Measurements from ENCODE around the gene TTLL9. TPM values are rescaled to one million over a fixed set of nuclear protein-coding genes. Genes with fewer than 3 reads are reported as not detected.
A peak's percentile ranks its signal among the peaks of the same experiment; 100 is the strongest.

The TTLL9 gene
- total and polyA plus RNA-seq, 2 donors: 0.05 to 0.46 TPM

DNA sequence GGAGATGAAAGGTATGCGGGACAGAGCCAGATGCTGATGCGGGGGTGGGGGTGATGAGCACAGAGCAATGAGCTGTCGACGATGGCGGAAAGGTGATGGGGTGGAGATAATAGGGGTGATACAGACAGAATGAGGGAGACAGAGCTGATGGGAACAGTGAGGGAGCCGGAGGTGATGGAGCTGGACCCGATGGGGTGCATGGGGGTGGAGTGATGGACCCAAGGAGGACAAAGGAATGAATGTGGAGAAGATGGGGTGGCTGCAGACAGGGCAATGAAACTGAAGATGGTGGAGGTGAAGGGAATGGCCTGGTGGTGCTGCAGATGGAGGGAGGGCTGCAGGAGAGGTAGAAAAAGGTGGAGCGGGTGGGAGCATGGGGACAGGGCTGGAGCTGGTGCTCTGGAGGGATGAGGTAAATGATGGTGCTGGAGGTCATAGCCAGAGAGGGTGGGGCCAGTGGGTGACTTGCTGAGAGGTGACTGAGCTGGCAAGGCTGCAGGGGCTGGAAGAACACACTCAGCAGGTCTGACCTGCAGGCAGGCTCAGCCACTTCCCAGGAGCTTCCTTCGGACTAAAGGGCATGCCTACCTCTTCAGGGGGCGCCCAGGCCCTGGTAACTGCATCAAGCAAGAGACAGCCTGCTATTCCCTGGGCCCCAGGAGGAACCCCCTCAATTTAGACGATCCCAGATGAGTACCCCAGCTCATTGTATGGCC is 19.0 kb upstream of the TTLL9 start:
- DNase-seq (ENCODE audit: low read depth in 6 of 9, low spot score in 9 of 9): no peak
- Histone ChIP-seq H3K27ac (ENCODE audit: low read depth in 1 of 2, low read length in 1 of 2) (no peak overlapping the region), H3K4me3 (ENCODE audit: low read length in 2 of 2) (no peak overlapping the region), H3K36me3 (ENCODE audit: control insufficient read depth in 2 of 2, insufficient read depth in 2 of 2, low read length in 1 of 2) (no peaks in the 10 kb centered on the region), H3K9me3 (ENCODE audit: control insufficient read depth in 2 of 2, insufficient read depth in 1 of 2, low read length in 1 of 2) (no peaks in the 10 kb centered on the region), H3K4me1 (ENCODE audit: control insufficient read depth in 2 of 2, insufficient read depth in 2 of 2, low read length in 2 of 2) (no peaks in the 10 kb centered on the region), H3K27me3 (ENCODE audit: control insufficient read depth in 2 of 2, insufficient read depth in 1 of 2, low read length in 1 of 2) (peaks cover 2 to 47% of the 10 kb centered on the region in 2 donors)
- WGBS: 82% methylated on average over 11 of the region's 11 CpGs

DNA sequence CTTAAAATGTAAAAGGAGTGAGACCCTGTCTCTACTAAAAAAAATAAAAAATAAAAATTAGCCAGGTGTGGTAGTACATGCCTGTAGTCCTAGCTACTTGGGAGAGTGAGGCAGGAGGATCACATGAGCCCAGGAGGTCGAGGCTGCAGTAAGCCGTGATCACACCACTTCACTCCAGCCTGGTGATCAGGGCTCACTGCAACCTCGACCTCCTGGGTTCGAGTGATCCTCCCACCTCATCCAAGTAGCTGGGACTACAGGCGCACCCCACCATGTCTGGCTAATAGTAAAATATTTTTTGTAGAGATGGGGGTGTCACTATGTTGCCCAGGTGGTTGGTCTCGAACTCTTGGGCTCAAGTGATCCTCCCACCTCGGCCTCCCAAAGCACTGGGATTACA is 17.0 kb upstream of the TTLL9 start:
- peaks cover 2 to 51% of the 10 kb centered on the region in 2 donors for H3K27me3 ChIP-seq (ENCODE audit: control insufficient read depth in 2 of 2, insufficient read depth in 1 of 2, low read length in 1 of 2)
- no peak overlapping the region for H3K27ac ChIP-seq (ENCODE audit: low read depth in 1 of 2, low read length in 1 of 2)
- WGBS: 93% methylated on average over 7 of the region's 7 CpGs
- DNase-seq (ENCODE audit: low read depth in 6 of 9, low spot score in 9 of 9): no peak
- H3K4me1 ChIP-seq (ENCODE audit: control insufficient read depth in 2 of 2, insufficient read depth in 2 of 2, low read length in 2 of 2): no peaks in the 10 kb centered on the region
- no peak overlapping the region for H3K4me3 ChIP-seq (ENCODE audit: low read length in 2 of 2)
- H3K9me3 ChIP-seq (ENCODE audit: control insufficient read depth in 2 of 2, insufficient read depth in 1 of 2, low read length in 1 of 2): no peaks in the 10 kb centered on the region
- H3K36me3 ChIP-seq (ENCODE audit: control insufficient read depth in 2 of 2, insufficient read depth in 2 of 2, low read length in 1 of 2): no peaks in the 10 kb centered on the region

DNA sequence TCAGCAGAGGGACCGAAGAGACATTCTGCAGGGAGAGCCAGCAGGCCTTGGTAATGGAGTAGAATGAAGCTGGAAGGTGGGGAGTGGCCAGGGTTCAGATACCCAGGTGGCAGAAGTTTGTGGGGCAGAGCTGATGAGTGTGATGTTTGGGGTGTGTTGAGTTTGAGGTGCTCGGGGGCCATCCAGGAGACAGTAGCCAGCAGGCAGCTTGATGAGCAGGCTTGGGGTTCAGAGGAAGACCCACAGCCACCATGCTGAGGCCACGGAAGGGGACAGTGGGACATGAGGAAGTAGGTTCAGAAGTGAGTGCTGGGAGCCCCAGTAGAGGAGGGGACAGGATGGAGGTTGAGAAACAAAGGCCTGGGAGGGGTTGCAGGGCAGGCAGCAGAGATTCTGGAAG is 13.9 kb upstream of the TTLL9 start:
- H3K9me3 ChIP-seq (ENCODE audit: control insufficient read depth in 2 of 2, insufficient read depth in 1 of 2, low read length in 1 of 2): no peaks in the 10 kb centered on the region
- DNase-seq (ENCODE audit: low read depth in 6 of 9, low spot score in 9 of 9): no peak
- H3K36me3 ChIP-seq (ENCODE audit: control insufficient read depth in 2 of 2, insufficient read depth in 2 of 2, low read length in 1 of 2): no peaks in the 10 kb centered on the region
- H3K27ac ChIP-seq (ENCODE audit: low read depth in 1 of 2, low read length in 1 of 2): no peak overlapping the region
- peaks cover 4 to 48% of the 10 kb centered on the region in 2 donors for H3K27me3 ChIP-seq (ENCODE audit: control insufficient read depth in 2 of 2, insufficient read depth in 1 of 2, low read length in 1 of 2)
- H3K4me3 ChIP-seq (ENCODE audit: low read length in 2 of 2): no peak overlapping the region
- WGBS: 80% methylated on average over 3 of the region's 3 CpGs
- peaks cover 6 to 10% of the 10 kb centered on the region in 2 donors for H3K4me1 ChIP-seq (ENCODE audit: control insufficient read depth in 2 of 2, insufficient read depth in 2 of 2, low read length in 2 of 2)

- no peak for DNase-seq (ENCODE audit: low read depth in 6 of 9, low spot score in 9 of 9)
- Histone ChIP-seq H3K27ac (ENCODE audit: low read depth in 1 of 2, low read length in 1 of 2) (no peak overlapping the region), H3K27me3 (ENCODE audit: control insufficient read depth in 2 of 2, insufficient read depth in 1 of 2, low read length in 1 of 2) (peaks cover 4 to 49% of the 10 kb centered on the region in 2 donors), H3K4me1 (ENCODE audit: control insufficient read depth in 2 of 2, insufficient read depth in 2 of 2, low read length in 2 of 2) (peaks cover 6 to 10% of the 10 kb centered on the region in 2 donors), H3K4me3 (ENCODE audit: low read length in 2 of 2) (no peak overlapping the region), H3K9me3 (ENCODE audit: control insufficient read depth in 2 of 2, insufficient read depth in 1 of 2, low read length in 1 of 2) (no peaks in the 10 kb centered on the region), H3K36me3 (ENCODE audit: control insufficient read depth in 2 of 2, insufficient read depth in 2 of 2, low read length in 1 of 2) (no peaks in the 10 kb centered on the region)
- 73% methylated on average over 15 of the region's 15 CpGs for whole genome bisulfite sequencing
These were observed 12.3 kb upstream of the TTLL9 start for GRCh38 chr20:31857861-31858759.

DNA sequence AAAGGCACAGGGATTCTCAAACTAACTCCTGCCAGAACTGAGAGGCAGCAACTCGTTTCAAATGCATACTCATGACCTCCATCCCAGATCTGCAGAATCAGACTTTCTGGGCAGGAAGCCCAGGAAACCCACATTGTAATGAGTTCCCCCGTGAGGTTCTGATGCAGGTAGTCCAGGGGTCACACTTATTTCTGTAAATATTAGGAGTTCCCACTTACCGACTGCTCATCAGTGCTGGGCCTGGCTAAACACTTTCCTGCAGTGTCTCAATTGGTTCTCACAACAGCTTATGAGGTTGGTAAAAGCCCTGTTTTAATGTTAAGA is 11.7 kb upstream of the TTLL9 start:
- H3K27me3 ChIP-seq (ENCODE audit: control insufficient read depth in 2 of 2, insufficient read depth in 1 of 2, low read length in 1 of 2): peaks cover 4 to 49% of the 10 kb centered on the region in 2 donors
- H3K36me3 ChIP-seq (ENCODE audit: control insufficient read depth in 2 of 2, insufficient read depth in 2 of 2, low read length in 1 of 2): no peaks in the 10 kb centered on the region
- no peak overlapping the region for H3K27ac ChIP-seq (ENCODE audit: low read depth in 1 of 2, low read length in 1 of 2)
- no peak for DNase-seq (ENCODE audit: low read depth in 6 of 9, low spot score in 9 of 9)
- no peak overlapping the region for H3K4me3 ChIP-seq (ENCODE audit: low read length in 2 of 2)
- peaks cover 6 to 10% of the 10 kb centered on the region in 2 donors for H3K4me1 ChIP-seq (ENCODE audit: control insufficient read depth in 2 of 2, insufficient read depth in 2 of 2, low read length in 2 of 2)
- 17% methylated on average over 3 of the region's 3 CpGs for WGBS
- H3K9me3 ChIP-seq (ENCODE audit: control insufficient read depth in 2 of 2, insufficient read depth in 1 of 2, low read length in 1 of 2): no peaks in the 10 kb centered on the region

DNA sequence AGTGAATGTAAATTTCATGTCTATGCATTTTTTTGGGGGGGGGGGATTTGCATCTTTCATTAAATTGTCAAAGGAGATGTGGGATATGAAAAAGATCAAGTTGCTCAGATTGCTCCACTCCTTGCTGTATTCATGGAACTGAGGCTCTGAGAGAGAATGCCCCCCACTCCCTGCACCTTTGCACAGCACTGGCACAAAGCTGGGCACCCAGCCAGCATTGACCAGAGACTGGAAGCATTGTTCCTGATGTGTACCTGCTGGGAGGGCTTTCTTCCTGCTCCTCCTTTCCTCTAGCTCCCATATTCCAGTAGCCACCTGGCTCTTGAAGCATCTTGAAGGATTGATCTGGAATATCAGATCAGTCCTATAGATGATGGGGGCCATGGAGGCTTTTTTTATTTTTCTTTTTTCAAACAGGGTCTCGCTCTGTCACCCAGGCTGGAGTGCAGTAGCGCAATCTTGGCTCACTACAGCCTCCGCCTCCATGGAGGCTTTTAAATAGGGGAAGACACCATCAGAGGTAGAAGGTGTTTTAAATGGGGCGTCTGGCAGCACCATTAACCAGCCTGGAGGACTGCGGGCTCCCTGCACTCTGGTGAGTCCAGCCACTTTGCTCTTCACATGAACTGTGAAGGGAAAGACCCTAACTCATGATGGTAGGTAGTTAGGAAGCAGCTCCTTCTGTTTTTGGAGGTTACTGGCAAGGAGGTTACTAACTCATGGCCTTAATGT is 11.0 kb upstream of the TTLL9 start:
- WGBS: 97% methylated on average over 5 of the region's 5 CpGs
- H3K9me3 ChIP-seq (ENCODE audit: control insufficient read depth in 2 of 2, insufficient read depth in 1 of 2, low read length in 1 of 2): no peaks in the 10 kb centered on the region
- H3K4me1 ChIP-seq (ENCODE audit: control insufficient read depth in 2 of 2, insufficient read depth in 2 of 2, low read length in 2 of 2): peaks cover 6 to 10% of the 10 kb centered on the region in 2 donors
- no peak for DNase-seq (ENCODE audit: low read depth in 6 of 9, low spot score in 9 of 9)
- no peak overlapping the region for H3K4me3 ChIP-seq (ENCODE audit: low read length in 2 of 2)
- no peaks in the 10 kb centered on the region for H3K36me3 ChIP-seq (ENCODE audit: control insufficient read depth in 2 of 2, insufficient read depth in 2 of 2, low read length in 1 of 2)
- H3K27me3 ChIP-seq (ENCODE audit: control insufficient read depth in 2 of 2, insufficient read depth in 1 of 2, low read length in 1 of 2): peaks cover 4 to 48% of the 10 kb centered on the region in 2 donors
- no peak overlapping the region for H3K27ac ChIP-seq (ENCODE audit: low read depth in 1 of 2, low read length in 1 of 2)

GRCh38 chr20:31859998-31860380 is 10.4 kb upstream of the TTLL9 start:
- WGBS: 85% methylated on average over 7 of the region's 7 CpGs

DNA sequence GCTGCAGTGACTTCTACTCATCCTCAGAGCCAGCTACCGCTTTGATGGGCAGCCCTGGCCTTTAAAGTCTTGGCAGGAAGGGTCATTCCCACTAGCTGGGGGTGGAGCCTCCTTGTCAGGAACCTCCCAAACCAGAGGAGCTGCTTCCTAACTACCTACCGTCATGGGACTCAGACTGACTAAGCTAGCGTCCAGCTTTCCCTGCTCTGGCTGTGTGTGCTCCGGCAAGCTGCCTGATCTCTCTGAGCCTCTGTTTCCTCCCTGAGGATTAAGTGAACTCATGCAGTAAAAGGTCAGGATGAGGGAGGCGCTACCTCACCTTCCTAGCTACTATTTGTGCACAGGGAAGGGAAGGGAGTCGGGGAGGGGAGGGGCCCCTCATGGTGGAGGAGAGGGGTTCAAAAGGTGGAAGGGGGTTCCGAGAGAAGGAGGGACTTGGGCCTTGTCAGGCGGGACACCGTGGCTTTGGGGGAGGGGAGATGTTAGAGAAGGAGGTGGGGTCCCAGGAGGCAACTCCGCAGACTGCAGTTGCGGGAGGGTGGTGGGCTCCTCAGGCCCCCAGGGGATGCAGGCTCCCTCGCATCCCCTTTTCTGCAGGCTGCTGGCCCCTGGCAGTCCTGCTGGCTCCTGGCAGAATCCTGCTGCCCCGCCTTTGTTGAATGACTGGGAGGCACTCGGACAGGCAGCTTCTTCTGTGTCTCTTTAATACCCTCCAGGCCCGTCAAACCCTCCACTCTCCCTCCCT is 9.9 kb upstream of the TTLL9 start:
- Histone ChIP-seq H3K27me3 (ENCODE audit: control insufficient read depth in 2 of 2, insufficient read depth in 1 of 2, low read length in 1 of 2) (peaks cover 4 to 46% of the 10 kb centered on the region in 2 donors), H3K4me3 (ENCODE audit: low read length in 2 of 2) (peak overlapping the region; percentile 26 to 53), H3K36me3 (ENCODE audit: control insufficient read depth in 2 of 2, insufficient read depth in 2 of 2, low read length in 1 of 2) (no peaks in the 10 kb centered on the region), H3K27ac (ENCODE audit: low read depth in 1 of 2, low read length in 1 of 2) (no peak overlapping the region), H3K9me3 (ENCODE audit: control insufficient read depth in 2 of 2, insufficient read depth in 1 of 2, low read length in 1 of 2) (no peaks in the 10 kb centered on the region), H3K4me1 (ENCODE audit: control insufficient read depth in 2 of 2, insufficient read depth in 2 of 2, low read length in 2 of 2) (peaks cover 6 to 10% of the 10 kb centered on the region in 2 donors)
- DNase-seq (ENCODE audit: low read depth in 6 of 9, low spot score in 9 of 9): no peak
- 45% methylated on average over 15 of the region's 15 CpGs for WGBS

More at GRCh38 chr20:31859998-31860380, 10.4 kb upstream of the TTLL9 start:
- H3K4me3 ChIP-seq (ENCODE audit: low read length in 2 of 2): no peak overlapping the region
- H3K9me3 ChIP-seq (ENCODE audit: control insufficient read depth in 2 of 2, insufficient read depth in 1 of 2, low read length in 1 of 2): no peaks in the 10 kb centered on the region
- no peaks in the 10 kb centered on the region for H3K36me3 ChIP-seq (ENCODE audit: control insufficient read depth in 2 of 2, insufficient read depth in 2 of 2, low read length in 1 of 2)
- H3K27me3 ChIP-seq (ENCODE audit: control insufficient read depth in 2 of 2, insufficient read depth in 1 of 2, low read length in 1 of 2): peaks cover 4 to 46% of the 10 kb centered on the region in 2 donors
- H3K27ac ChIP-seq (ENCODE audit: low read depth in 1 of 2, low read length in 1 of 2): no peak overlapping the region
- H3K4me1 ChIP-seq (ENCODE audit: control insufficient read depth in 2 of 2, insufficient read depth in 2 of 2, low read length in 2 of 2): peaks cover 6 to 10% of the 10 kb centered on the region in 2 donors
- no peak for DNase-seq (ENCODE audit: low read depth in 6 of 9, low spot score in 9 of 9)
